Adipocyte (in vitro differentiated cells): Measurements from ENCODE around the gene SLC25A41.
"Not testable (repeated sequence)": the region's sequence is repeated elsewhere in the genome, so short reads cannot be mapped to it uniquely, and the experiment has no call there.

Experiments
- DNase-seq: peaks from one replicate; pipeline ENCODE4 v3.0.0-alpha.2; 2015; ENCODE audit warnings: low read depth
- H3K27me3 ChIP-seq: replicated peaks from 2 replicates; pipeline ENCODE4 v1.7.0; 2013; ENCODE audit warnings: mild to moderate bottlenecking, low read length, moderate library complexity; ENCODE audit not compliant: control insufficient read depth, insufficient read depth
- H3K36me3 ChIP-seq: 2 replicates; pipeline ENCODE4 v1.7.0; 2013; ENCODE audit warnings: low read length, mild to moderate bottlenecking, moderate library complexity; ENCODE audit not compliant: control insufficient read depth, insufficient read depth, severe bottlenecking
- H3K4me1 ChIP-seq: 2 replicates; pipeline ENCODE4 v1.7.0; 2013; ENCODE audit warnings: mild to moderate bottlenecking, low read length, moderate library complexity; ENCODE audit not compliant: control insufficient read depth, insufficient read depth
- H3K4me3 ChIP-seq: 2 replicates; pipeline ENCODE4 v1.7.0; 2013; ENCODE audit warnings: mild to moderate bottlenecking, low read length, moderate library complexity
- H3K9ac ChIP-seq: 2 replicates; pipeline ENCODE4 v1.7.0; 2013; ENCODE audit warnings: mild to moderate bottlenecking, low read length, moderate library complexity
- H3K9me3 ChIP-seq: 2 replicates; pipeline ENCODE4 v1.7.0; 2013; ENCODE audit warnings: mild to moderate bottlenecking, low read length, moderate library complexity; ENCODE audit not compliant: control insufficient read depth

Gene SLC25A41

GRCh38 chr19:6446452-6446851 lies 12.9 kb upstream of the SLC25A41 start:
- H3K4me1 ChIP-seq: no peaks in the 10 kb centered on the region
- no peaks in the 10 kb centered on the region for H3K27me3 ChIP-seq
- no peak for DNase-seq
- H3K36me3 ChIP-seq: peaks cover 7% of the 10 kb centered on the region
- H3K9me3 ChIP-seq: no peaks in the 10 kb centered on the region
- H3K9ac ChIP-seq: no peak overlapping the region
- H3K4me3 ChIP-seq: no peak overlapping the region

GRCh38 chr19:6443986-6444385 lies 10.4 kb upstream of the SLC25A41 start:
- H3K27me3 ChIP-seq: peaks cover 3% of the 10 kb centered on the region
- no peaks in the 10 kb centered on the region for H3K4me1 ChIP-seq
- H3K9me3 ChIP-seq: no peaks in the 10 kb centered on the region
- no peak overlapping the region for H3K4me3 ChIP-seq
- H3K9ac ChIP-seq: no peak overlapping the region
- DNase-seq: no peak
- H3K36me3 ChIP-seq: peaks cover 7% of the 10 kb centered on the region

GRCh38 chr19:6442087-6442688 lies 8.6 kb upstream of the SLC25A41 start:
- no peak for DNase-seq
- Histone ChIP-seq H3K27me3 (peaks cover 3% of the 10 kb centered on the region), H3K9ac (no peak overlapping the region), H3K4me3 (no peak overlapping the region), H3K4me1 (no peaks in the 10 kb centered on the region), H3K9me3 (no peaks in the 10 kb centered on the region), H3K36me3 (peaks cover 7% of the 10 kb centered on the region)

GRCh38 chr19:6440905-6441304 lies 7.3 kb upstream of the SLC25A41 start:
- H3K36me3 ChIP-seq: peaks cover 7% of the 10 kb centered on the region
- H3K9ac ChIP-seq: no peak overlapping the region
- H3K4me1 ChIP-seq: no peaks in the 10 kb centered on the region
- H3K4me3 ChIP-seq: no peak overlapping the region
- H3K27me3 ChIP-seq: peaks cover 3% of the 10 kb centered on the region
- H3K9me3 ChIP-seq: no peaks in the 10 kb centered on the region
- no peak for DNase-seq

GRCh38 chr19:6439743-6440142 lies 6.2 kb upstream of the SLC25A41 start:
- Histone ChIP-seq H3K9ac (no peak overlapping the region), H3K36me3 (no peaks in the 10 kb centered on the region), H3K27me3 (peaks cover 3% of the 10 kb centered on the region), H3K9me3 (no peaks in the 10 kb centered on the region), H3K4me3 (no peak overlapping the region), H3K4me1 (no peaks in the 10 kb centered on the region)
- no peak for DNase-seq

GRCh38 chr19:6433165-6433564 lies 398 bp downstream of the SLC25A41 start:
- H3K27me3 ChIP-seq: peaks cover 3% of the 10 kb centered on the region
- H3K9ac ChIP-seq: no peak overlapping the region
- H3K36me3 ChIP-seq: no peaks in the 10 kb centered on the region
- H3K4me3 ChIP-seq: no peak overlapping the region
- H3K4me1 ChIP-seq: no peaks in the 10 kb centered on the region
- DNase-seq: no peak
- no peaks in the 10 kb centered on the region for H3K9me3 ChIP-seq

- Histone ChIP-seq H3K4me3 (no peak overlapping the region), H3K9me3 (no peaks in the 10 kb centered on the region), H3K27me3 (peaks cover 3% of the 10 kb centered on the region), H3K4me1 (no peaks in the 10 kb centered on the region), H3K9ac (no peak overlapping the region), H3K36me3 (no peaks in the 10 kb centered on the region)
- DNase-seq: no peak
Observed at GRCh38 chr19:6431891-6432290, 1.7 kb downstream of the SLC25A41 start.

GRCh38 chr19:6429419-6430221 lies 3.9 kb downstream of the SLC25A41 start:
- no peaks in the 10 kb centered on the region for H3K36me3 ChIP-seq
- no peaks in the 10 kb centered on the region for H3K9me3 ChIP-seq
- H3K27me3 ChIP-seq: peaks cover 3% of the 10 kb centered on the region
- no peak overlapping the region for H3K4me3 ChIP-seq
- DNase-seq: no peak
- H3K9ac ChIP-seq: no peak overlapping the region
- H3K4me1 ChIP-seq: peaks cover 3% of the 10 kb centered on the region

- DNase-seq, H3K4me1 ChIP-seq, H3K4me3 ChIP-seq, H3K27me3 ChIP-seq, H3K9me3 ChIP-seq, H3K36me3 ChIP-seq, H3K9ac ChIP-seq: not testable (repeated sequence)
Observed at GRCh38 chr19:6428692-6429418, 4.7 kb downstream of the SLC25A41 start.

GRCh38 chr19:6427131-6427530 lies 6.4 kb downstream of the SLC25A41 start:
- DNase-seq: no peak
- Histone ChIP-seq H3K36me3 (no peaks in the 10 kb centered on the region), H3K27me3 (peaks cover 3% of the 10 kb centered on the region), H3K9me3 (no peaks in the 10 kb centered on the region), H3K4me1 (peaks cover 15% of the 10 kb centered on the region), H3K9ac (no peak overlapping the region), H3K4me3 (no peak overlapping the region)
